H9 (cell line): Measurements from ENCODE around the gene MYRF. TPM values are rescaled to one million over a fixed set of nuclear protein-coding genes. Genes with fewer than 3 reads are reported as not detected.

ENCODE experiments used
- DNase-seq: peaks from one replicate; pipeline ENCODE4 v3.0.0-alpha.2; 2017
- H2AFZ ChIP-seq: one replicate; pipeline ENCODE4 v1.6.1; 2013; ENCODE audit warnings: mild to moderate bottlenecking, low read length, control low read depth, moderate library complexity
- H2AK5ac ChIP-seq: 2 replicates; pipeline ENCODE4 v1.6.1; 2013; ENCODE audit warnings: low read length, control low read depth, mixed read lengths; ENCODE audit not compliant: insufficient read length
- H2BK120ac ChIP-seq: one replicate; pipeline ENCODE4 v1.6.1; 2013; ENCODE audit warnings: low read depth, mild to moderate bottlenecking, low read length, control low read depth, inconsistent platforms; ENCODE audit not compliant: poor library complexity, severe bottlenecking
- H2BK12ac ChIP-seq: 2 replicates; pipeline ENCODE4 v1.6.1; 2013; ENCODE audit warnings: low read length, control low read depth, mixed read lengths, low read depth; ENCODE audit not compliant: insufficient read length
- H2BK15ac ChIP-seq: 2 replicates; pipeline ENCODE4 v1.6.1; 2013; ENCODE audit warnings: low read depth, low read length, control low read depth
- H2BK20ac ChIP-seq: one replicate; pipeline ENCODE4 v1.6.1; 2013; ENCODE audit warnings: low read depth, mild to moderate bottlenecking, low read length, control low read depth, inconsistent platforms; ENCODE audit not compliant: poor library complexity, severe bottlenecking
- H2BK5ac ChIP-seq: 2 replicates; pipeline ENCODE4 v1.6.1; 2013; ENCODE audit warnings: low read length, control low read depth, mixed read lengths; ENCODE audit not compliant: insufficient read length
- H3K14ac ChIP-seq: 2 replicates; pipeline ENCODE4 v1.6.1; 2013; ENCODE audit warnings: low read length, control low read depth; ENCODE audit not compliant: insufficient read depth
- H3K18ac ChIP-seq: 2 replicates; pipeline ENCODE4 v1.6.1; 2013; ENCODE audit warnings: low read depth, mild to moderate bottlenecking, mixed read lengths, low read length, control low read depth; ENCODE audit not compliant: insufficient read length
- H3K23ac ChIP-seq: 2 replicates; pipeline ENCODE4 v1.6.1; 2013; ENCODE audit warnings: low read length, control low read depth, mixed read lengths, low read depth; ENCODE audit not compliant: insufficient read length
- H3K23me2 ChIP-seq: 2 replicates; pipeline ENCODE4 v1.6.1; 2013; ENCODE audit warnings: low read depth, mild to moderate bottlenecking, mixed read lengths, low read length, control low read depth; ENCODE audit not compliant: insufficient read length, poor library complexity, severe bottlenecking
- H3K27ac ChIP-seq: 2 replicates; pipeline ENCODE4 v1.5.1; 2013; ENCODE audit warnings: low read length, control low read depth, mixed read lengths, low read depth; ENCODE audit not compliant: insufficient read length
- H3K27me3 ChIP-seq: 2 replicates; pipeline ENCODE4 v1.6.1; 2013; ENCODE audit warnings: low read length, control low read depth, inconsistent platforms; ENCODE audit not compliant: insufficient read depth
- H3K4ac ChIP-seq: 2 replicates; pipeline ENCODE4 v1.6.1; 2013; ENCODE audit warnings: low read depth, mild to moderate bottlenecking, control low read depth, inconsistent platforms, low read length, moderate library complexity
- H3K4me1 ChIP-seq: 2 replicates; pipeline ENCODE4 v1.6.1; 2013; ENCODE audit warnings: low read length, control low read depth, inconsistent platforms; ENCODE audit not compliant: insufficient read depth
- H3K4me2 ChIP-seq: 2 replicates; pipeline ENCODE4 v1.6.1; 2013; ENCODE audit warnings: low read length, control low read depth, mixed read lengths; ENCODE audit not compliant: insufficient read length, insufficient read depth
- H3K56ac ChIP-seq: 2 replicates; pipeline ENCODE4 v1.6.1; 2013; ENCODE audit warnings: low read depth, mild to moderate bottlenecking, mixed read lengths, low read length, control low read depth; ENCODE audit not compliant: insufficient read length
- H3K79me1 ChIP-seq: 2 replicates; pipeline ENCODE4 v1.6.1; 2013; ENCODE audit warnings: low read depth, mild to moderate bottlenecking, moderate library complexity, low read length, control low read depth, inconsistent platforms; ENCODE audit not compliant: insufficient read depth, poor library complexity, severe bottlenecking
- H3K79me2 ChIP-seq: 2 replicates; pipeline ENCODE4 v1.6.1; 2013; ENCODE audit warnings: low read length, control low read depth, inconsistent platforms; ENCODE audit not compliant: insufficient read depth
- H3K9ac ChIP-seq: 2 replicates; pipeline ENCODE4 v1.6.1; 2013; ENCODE audit warnings: low read length, control low read depth, mixed read lengths; ENCODE audit not compliant: insufficient read length; ENCODE audit errors: extremely low read depth
- H3K9me3 ChIP-seq: one replicate; pipeline ENCODE4 v1.6.1; 2013; ENCODE audit warnings: low read depth, low read length, inconsistent platforms; ENCODE audit not compliant: control insufficient read depth
- H3T11ph ChIP-seq: one replicate; pipeline ENCODE4 v1.6.1; 2013; ENCODE audit warnings: mild to moderate bottlenecking, low read length, control low read depth, inconsistent platforms
- H4K20me1 ChIP-seq: one replicate; pipeline ENCODE4 v1.6.1; 2013; ENCODE audit not compliant: control insufficient read depth, insufficient read length, insufficient read depth
- H4K5ac ChIP-seq: 2 replicates; pipeline ENCODE4 v1.6.1; 2013; ENCODE audit warnings: low read depth, mild to moderate bottlenecking, mixed read lengths, low read length, control low read depth; ENCODE audit not compliant: insufficient read length
- H4K8ac ChIP-seq: replicated peaks from 2 replicates; pipeline ENCODE4 v1.6.1; 2013; ENCODE audit warnings: low read length, control low read depth, mixed read lengths, low read depth; ENCODE audit not compliant: insufficient read length
- H4K91ac ChIP-seq: 2 replicates; pipeline ENCODE4 v1.6.1; 2013; ENCODE audit warnings: low read depth, mild to moderate bottlenecking, moderate library complexity, mixed read lengths, low read length, control low read depth; ENCODE audit not compliant: insufficient read length
- H3K27ac Mint-ChIP-seq, 3 experiments: 2 replicates in 2 of 3; 3 replicates in 1 of 3; pipeline ENCODE4 v1.8.0; 2020 to 2021; ENCODE audit warnings: mixed read lengths in 3 of 3, mild to moderate bottlenecking in 1 of 3, moderate library complexity in 1 of 3
- H3K27me3 Mint-ChIP-seq: 2 replicates; pipeline ENCODE4 v1.8.0; 2021; ENCODE audit warnings: low read depth, mild to moderate bottlenecking, moderate library complexity, mixed read lengths
- H3K36me3 Mint-ChIP-seq, 3 experiments: 2 replicates in 2 of 3; 3 replicates in 1 of 3; pipeline ENCODE4 v1.8.0; 2020 to 2021; ENCODE audit warnings: low read depth in 3 of 3, mixed read lengths in 3 of 3; ENCODE audit not compliant: insufficient read depth in 1 of 3
- H3K4me1 Mint-ChIP-seq, 2 experiments: 2 replicates each; pipeline ENCODE4 v1.8.0; 2020; ENCODE audit warnings: mixed read lengths in 2 of 2
- H3K4me3 Mint-ChIP-seq, 2 experiments: 2 replicates in 1 of 2; 3 replicates in 1 of 2; pipeline ENCODE4 v1.8.0; 2020 to 2021; ENCODE audit warnings: mild to moderate bottlenecking in 2 of 2, mixed read lengths in 2 of 2, moderate library complexity in 1 of 2
- H3K9me3 Mint-ChIP-seq, 2 experiments: 2 replicates in 1 of 2; 3 replicates in 1 of 2; pipeline ENCODE4 v1.8.0; 2020; ENCODE audit warnings: mild to moderate bottlenecking in 2 of 2, mixed read lengths in 2 of 2, moderate library complexity in 1 of 2
- WGBS: extraction: QIAGEN DNeasy Blood & Tissue Kit; methylation state at CpG from one replicate; pipeline ENCODE4 v1.1.7; 2013; ENCODE audit warnings: missing lambda C conversion rate, low lambda C conversion rate, mixed read lengths; ENCODE audit not compliant: insufficient read length; ENCODE audit errors: extremely low coverage; 5-methylcytosine and 5-hydroxymethylcytosine counted together
- total RNA-seq: library from RNA; stranded (reverse); gene quantifications from 2 replicates; pipeline ENCODE4 v1.2.1, GENCODE V29; 2021
- TF ChIP-seq, protein P1 (sequence below): fragments of 200-600 bp; sonication (generic); conservative IDR thresholded peaks from 3 replicates; pipeline ENCODE4 v1.8.0; 2021; ENCODE audit warnings: antibody characterized with exemption, mild to moderate bottlenecking

The MYRF gene
- total RNA-seq, 1 experiment from 2014 or later: 13.9 TPM

DNA sequence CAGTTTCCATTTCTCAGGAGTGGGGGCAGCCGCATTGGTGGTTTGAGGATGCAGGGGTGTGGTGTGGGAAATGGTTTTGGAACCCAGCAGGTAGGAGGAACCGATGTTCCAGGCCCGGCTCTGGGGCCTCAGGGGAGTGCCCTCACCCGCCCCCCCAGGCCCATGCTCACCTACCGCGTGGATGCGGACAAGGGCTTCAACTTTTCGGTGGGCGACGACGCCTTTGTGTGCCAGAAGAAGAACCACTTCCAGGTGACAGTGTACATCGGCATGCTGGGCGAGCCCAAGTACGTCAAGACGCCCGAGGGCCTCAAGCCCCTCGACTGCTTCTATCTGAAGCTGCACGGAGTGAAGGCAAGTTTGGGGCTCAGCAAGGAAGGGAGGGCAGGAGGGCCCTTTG, 21.4 kb downstream of the MYRF start:
- Histone ChIP-seq H3K23me2 (no peaks in the 10 kb centered on the region), H4K91ac (no peak overlapping the region), H2AFZ (no peak overlapping the region), H3K9ac (no peak overlapping the region), H3K56ac (no peak overlapping the region), H3T11ph (no peak overlapping the region), H2BK12ac (no peak overlapping the region), H4K20me1 (no peaks in the 10 kb centered on the region), H3K23ac (no peak overlapping the region), H3K9me3 (no peaks in the 10 kb centered on the region), H3K18ac (no peak overlapping the region), H3K27ac (no peak overlapping the region), H3K4me1 (no peaks in the 10 kb centered on the region), H3K27me3 (no peaks in the 10 kb centered on the region), H3K4ac (no peak overlapping the region), H3K79me2 (no peaks in the 10 kb centered on the region), H3K79me1 (no peaks in the 10 kb centered on the region), H2BK15ac (no peak overlapping the region), H3K4me2 (no peak overlapping the region), H4K5ac (no peak overlapping the region), H2AK5ac (no peak overlapping the region), H2BK120ac (no peak overlapping the region), H2BK20ac (no peak overlapping the region), H3K14ac (no peak overlapping the region), H2BK5ac (no peak overlapping the region), H4K8ac (no peak overlapping the region)
- Mint-ChIP-seq H3K36me3 (peaks cover 3 to 9% (median 7%) of the 10 kb centered on the region in 3 experiments), H3K9me3 (peaks cover 0 to 5% of the 10 kb centered on the region in 2 experiments; a peak in 2 of 5 replicates), H3K27ac (no peak overlapping the region), H3K4me1 (peaks cover 23 to 33% of the 10 kb centered on the region in 2 experiments), H3K27me3 (peaks cover 2% of the 10 kb centered on the region; the same call in 1 of the 2 replicates), H3K4me3 (no peak overlapping the region)
- WGBS: no CpG with 5 or more reads among the region's 18 CpGs
- no peak for DNase-seq
- TF ChIP-seq, protein P1, sequence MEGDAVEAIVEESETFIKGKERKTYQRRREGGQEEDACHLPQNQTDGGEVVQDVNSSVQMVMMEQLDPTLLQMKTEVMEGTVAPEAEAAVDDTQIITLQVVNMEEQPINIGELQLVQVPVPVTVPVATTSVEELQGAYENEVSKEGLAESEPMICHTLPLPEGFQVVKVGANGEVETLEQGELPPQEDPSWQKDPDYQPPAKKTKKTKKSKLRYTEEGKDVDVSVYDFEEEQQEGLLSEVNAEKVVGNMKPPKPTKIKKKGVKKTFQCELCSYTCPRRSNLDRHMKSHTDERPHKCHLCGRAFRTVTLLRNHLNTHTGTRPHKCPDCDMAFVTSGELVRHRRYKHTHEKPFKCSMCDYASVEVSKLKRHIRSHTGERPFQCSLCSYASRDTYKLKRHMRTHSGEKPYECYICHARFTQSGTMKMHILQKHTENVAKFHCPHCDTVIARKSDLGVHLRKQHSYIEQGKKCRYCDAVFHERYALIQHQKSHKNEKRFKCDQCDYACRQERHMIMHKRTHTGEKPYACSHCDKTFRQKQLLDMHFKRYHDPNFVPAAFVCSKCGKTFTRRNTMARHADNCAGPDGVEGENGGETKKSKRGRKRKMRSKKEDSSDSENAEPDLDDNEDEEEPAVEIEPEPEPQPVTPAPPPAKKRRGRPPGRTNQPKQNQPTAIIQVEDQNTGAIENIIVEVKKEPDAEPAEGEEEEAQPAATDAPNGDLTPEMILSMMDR: no peak
